WTC11 (cell line): ENCODE data around the gene USP34. TPM values are rescaled to one million over a fixed set of nuclear protein-coding genes. Genes with fewer than 3 reads are reported as not detected.
A peak's percentile ranks its signal among the peaks of the same experiment; 100 is the strongest.

Experiments
- ATAC-seq: fragments of 200-7000 bp; cut with Tn5 transposase; 2 replicates; pipeline ENCODE4 v1.10.0; 2021; ENCODE audit warnings: mild to moderate bottlenecking, moderate library complexity
- CTCF ChIA-PET: fragments of 300-600 bp; sonication (Branson Sonifier 250); formaldehyde crosslinking; loops from one replicate; lab custom pipeline; 2021; ENCODE audit warnings: antibody characterized with exemption; lab: Charles Lee
- POLR2A ChIA-PET: fragments of 350-600 bp; sonication (Branson Sonifier 250); formaldehyde crosslinking; loops from one replicate; lab custom pipeline; 2021; ENCODE audit warnings: antibody characterized with exemption; lab: Charles Lee
- DNase-seq: peaks from one replicate; pipeline ENCODE4 v3.0.0; 2021; ENCODE audit warnings: low spot score
- H3K27ac Mint-ChIP-seq: 2 replicates; pipeline ENCODE4 v1.8.0; 2021; ENCODE audit warnings: mixed read lengths
- H3K27me3 Mint-ChIP-seq: 2 replicates; pipeline ENCODE4 v1.8.0; 2021; ENCODE audit warnings: low read depth, mild to moderate bottlenecking, moderate library complexity, mixed read lengths
- H3K36me3 Mint-ChIP-seq: 2 replicates; pipeline ENCODE4 v1.8.0; 2021; ENCODE audit warnings: mixed read lengths
- H3K4me1 Mint-ChIP-seq: 2 replicates; pipeline ENCODE4 v1.8.0; 2022; ENCODE audit warnings: mixed read lengths
- H3K4me3 Mint-ChIP-seq: 2 replicates; pipeline ENCODE4 v1.8.0; 2021; ENCODE audit warnings: mild to moderate bottlenecking, moderate library complexity, mixed read lengths
- H3K9me3 Mint-ChIP-seq: 2 replicates; pipeline ENCODE4 v1.8.0; 2021; ENCODE audit warnings: mixed read lengths
- ELF4 ChIP-seq: sonication (generic); formaldehyde crosslinking; IDR thresholded peaks from 2 replicates; pipeline ENCODE4 v1.8.1; 2022; ENCODE audit warnings: low read depth, mild to moderate bottlenecking, moderate library complexity, missing genetic modification reagents
- EMX1 ChIP-seq: fragments of 250-450 bp; sonication (Bioruptor Pico); IDR thresholded peaks from 2 replicates; pipeline ENCODE4 v1.8.0; 2021; ENCODE audit warnings: mild to moderate bottlenecking
- GTF2I ChIP-seq: fragments of 250-450 bp; sonication (Bioruptor Pico); conservative IDR thresholded peaks from 2 replicates; pipeline ENCODE4 v1.4.0; 2021; ENCODE audit warnings: mild to moderate bottlenecking
- IRF2 ChIP-seq: sonication (generic); formaldehyde crosslinking; IDR thresholded peaks from 2 replicates; pipeline ENCODE4 v1.8.0; 2022; ENCODE audit warnings: low read depth, missing genetic modification reagents, borderline replicate concordance
- JAZF1 ChIP-seq: fragments of 250-450 bp; sonication (Bioruptor Pico); IDR thresholded peaks from 2 replicates; pipeline ENCODE4 v1.9.0; 2021; ENCODE audit warnings: moderate library complexity, mild to moderate bottlenecking, inconsistent platforms
- JUN ChIP-seq: sonication (generic); formaldehyde crosslinking; IDR thresholded peaks from 2 replicates; pipeline ENCODE4 v1.8.0; 2023; ENCODE audit warnings: mild to moderate bottlenecking, missing genetic modification reagents
- OVOL2 ChIP-seq: fragments of 250-450 bp; sonication (Bioruptor Pico); IDR thresholded peaks from 2 replicates; pipeline ENCODE4 v1.9.0; 2021; ENCODE audit warnings: mild to moderate bottlenecking, borderline replicate concordance
- TP53 ChIP-seq: sonication (generic); formaldehyde crosslinking; IDR thresholded peaks from 2 replicates; pipeline ENCODE4 v1.8.1; 2023; ENCODE audit warnings: mild to moderate bottlenecking, missing genetic modification reagents
- ZNF121 ChIP-seq: sonication (generic); formaldehyde crosslinking; IDR thresholded peaks from 2 replicates; pipeline ENCODE4 v1.8.0; 2023; ENCODE audit warnings: missing genetic modification reagents
- ZNF138 ChIP-seq: sonication (generic); formaldehyde crosslinking; conservative IDR thresholded peaks from 2 replicates; pipeline ENCODE4 v1.8.1; 2022; ENCODE audit warnings: mild to moderate bottlenecking, moderate library complexity, missing genetic modification reagents
- ZNF396 ChIP-seq: fragments of 250-450 bp; sonication (Bioruptor Pico); IDR thresholded peaks from 2 replicates; pipeline ENCODE4 v1.8.0; 2021; ENCODE audit warnings: mild to moderate bottlenecking, moderate library complexity, borderline replicate concordance
- ZNF671 ChIP-seq: fragments of 250-450 bp; sonication (Bioruptor Pico); IDR thresholded peaks from 2 replicates; pipeline ENCODE4 v1.8.0; 2021; ENCODE audit warnings: mild to moderate bottlenecking
- total RNA-seq: library from RNA; stranded (reverse); gene quantifications from 3 replicates; pipeline ENCODE4 v1.2.3, GENCODE V29; 2021
- TF ChIP-seq, protein P1 (sequence below): sonication (generic); formaldehyde crosslinking; conservative IDR thresholded peaks from 2 replicates; pipeline ENCODE4 v1.8.1; 2023; ENCODE audit warnings: mild to moderate bottlenecking, low read depth, missing genetic modification reagents, moderate library complexity
- TF ChIP-seq, protein P2 (sequence below): sonication (generic); formaldehyde crosslinking; IDR thresholded peaks from 2 replicates; pipeline ENCODE4 v1.8.0; 2023; ENCODE audit warnings: missing genetic modification reagents, mild to moderate bottlenecking, borderline replicate concordance
- TF ChIP-seq, protein P3 (sequence below): fragments of 250-450 bp; sonication (Bioruptor Pico); IDR thresholded peaks from 2 replicates; pipeline ENCODE4 v1.9.0; 2021; ENCODE audit warnings: moderate library complexity, mild to moderate bottlenecking, inconsistent platforms, borderline replicate concordance
- TF ChIP-seq, protein P4 (sequence below): sonication (generic); formaldehyde crosslinking; IDR thresholded peaks from 2 replicates; pipeline ENCODE4 v1.8.1; 2023; ENCODE audit warnings: mild to moderate bottlenecking, moderate library complexity, missing genetic modification reagents
- TF ChIP-seq, protein P5 (sequence below): sonication (generic); formaldehyde crosslinking; IDR thresholded peaks from 2 replicates; pipeline ENCODE4 v1.8.1; 2022; ENCODE audit warnings: low read depth, missing genetic modification reagents, borderline replicate concordance
- TF ChIP-seq, protein P6 (sequence below): fragments of 200-600 bp; IDR thresholded peaks from 2 replicates; pipeline ENCODE4 v1.8.0; 2022; ENCODE audit warnings: antibody characterized with exemption
- TF ChIP-seq, protein P7 (sequence below): sonication (generic); formaldehyde crosslinking; IDR thresholded peaks from 2 replicates; pipeline ENCODE4 v1.8.0; 2023; ENCODE audit warnings: missing genetic modification reagents
- TF ChIP-seq, protein P8 (sequence below): sonication (generic); formaldehyde crosslinking; IDR thresholded peaks from 2 replicates; pipeline ENCODE4 v1.8.1; 2022; ENCODE audit warnings: mild to moderate bottlenecking, moderate library complexity, missing genetic modification reagents

The USP34 gene
- total RNA-seq, 1 experiment from 2014 or later: 92.3 TPM

DNA sequence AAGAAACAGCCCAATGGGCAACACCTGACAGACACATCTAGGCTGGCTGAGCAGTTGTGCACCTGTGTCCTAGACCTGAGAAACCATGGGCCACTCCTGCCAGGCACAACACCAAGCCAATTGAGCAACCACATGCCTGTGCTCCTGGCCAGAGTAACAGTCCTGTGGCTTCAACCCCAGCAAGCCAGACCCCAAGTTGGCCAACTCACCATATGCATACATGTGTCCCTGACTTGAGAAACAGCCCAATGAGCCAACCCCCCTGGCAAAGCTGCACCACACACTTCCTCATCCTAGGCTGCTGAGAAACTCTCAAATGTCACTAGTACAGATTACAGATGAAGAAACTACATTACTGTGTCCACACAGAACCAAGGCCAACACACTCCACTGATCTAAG is 36.6 kb downstream of the USP34 start:
- Mint-ChIP-seq H3K27ac (peak overlapping the region; percentile 48; the same call in 1 of the 2 replicates), H3K4me3 (no peak overlapping the region), H3K4me1 (peaks cover 44% of the 10 kb centered on the region), H3K27me3 (no peaks in the 10 kb centered on the region), H3K36me3 (peaks cover 11% of the 10 kb centered on the region; the same call in 1 of the 2 replicates), H3K9me3 (peaks cover 10% of the 10 kb centered on the region)
- ATAC-seq: no peak; the same call in 1 of the 2 replicates
- no peak for DNase-seq
- ChIA-PET POLR2A (no interaction called here), CTCF (interaction anchor here (0.6 to 2.6 kb wide), 4 partner anchors 8 to 223 kb away, joined by 3 to 11 read pairs (median 4); no protein-coding TSS in a partner anchor)
- TF ChIP-seq ZNF121 (CRISPR knock-in tag): peak; percentile 27; the same call in 1 of the 2 replicates
- TF ChIP-seq IRF2 (CRISPR knock-in tag): no peak

DNA sequence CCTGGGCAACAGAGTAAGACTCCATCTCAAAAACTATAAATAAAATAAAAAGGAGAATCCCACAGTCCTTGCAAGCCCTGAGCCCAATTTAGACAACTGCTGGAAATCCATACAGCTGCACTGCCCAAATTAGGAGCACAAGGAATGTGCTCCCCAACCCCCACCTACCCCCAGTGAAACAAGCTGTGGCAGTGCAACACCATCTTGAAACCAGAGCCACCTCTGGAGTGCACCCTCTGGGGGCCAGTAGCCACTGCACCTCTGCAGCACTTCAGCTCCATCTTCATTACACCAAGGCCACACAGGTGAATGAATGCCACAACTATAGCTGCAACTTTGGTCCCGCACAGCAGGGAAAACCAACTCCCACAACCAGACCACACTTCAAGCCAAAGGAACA is 37.3 kb downstream of the USP34 start:
- Mint-ChIP-seq H3K27ac (no peak overlapping the region), H3K9me3 (peaks cover 10% of the 10 kb centered on the region)
- peak; percentile 75 for ATAC-seq

More for the DNA sequence above, 37.3 kb downstream of the USP34 start:
- ChIA-PET POLR2A (no interaction called here), CTCF (interaction anchor here (0.6 to 1.2 kb wide), 3 partner anchors 9 to 224 kb away, joined by 3 to 4 read pairs (median 3); no protein-coding TSS in a partner anchor)
- peaks cover 39% of the 10 kb centered on the region for H3K4me1 Mint-ChIP-seq
- no peak for TF ChIP-seq JAZF1 (CRISPR knock-in tag)
- no peak for TF ChIP-seq ELF4
- TF ChIP-seq, protein P1, sequence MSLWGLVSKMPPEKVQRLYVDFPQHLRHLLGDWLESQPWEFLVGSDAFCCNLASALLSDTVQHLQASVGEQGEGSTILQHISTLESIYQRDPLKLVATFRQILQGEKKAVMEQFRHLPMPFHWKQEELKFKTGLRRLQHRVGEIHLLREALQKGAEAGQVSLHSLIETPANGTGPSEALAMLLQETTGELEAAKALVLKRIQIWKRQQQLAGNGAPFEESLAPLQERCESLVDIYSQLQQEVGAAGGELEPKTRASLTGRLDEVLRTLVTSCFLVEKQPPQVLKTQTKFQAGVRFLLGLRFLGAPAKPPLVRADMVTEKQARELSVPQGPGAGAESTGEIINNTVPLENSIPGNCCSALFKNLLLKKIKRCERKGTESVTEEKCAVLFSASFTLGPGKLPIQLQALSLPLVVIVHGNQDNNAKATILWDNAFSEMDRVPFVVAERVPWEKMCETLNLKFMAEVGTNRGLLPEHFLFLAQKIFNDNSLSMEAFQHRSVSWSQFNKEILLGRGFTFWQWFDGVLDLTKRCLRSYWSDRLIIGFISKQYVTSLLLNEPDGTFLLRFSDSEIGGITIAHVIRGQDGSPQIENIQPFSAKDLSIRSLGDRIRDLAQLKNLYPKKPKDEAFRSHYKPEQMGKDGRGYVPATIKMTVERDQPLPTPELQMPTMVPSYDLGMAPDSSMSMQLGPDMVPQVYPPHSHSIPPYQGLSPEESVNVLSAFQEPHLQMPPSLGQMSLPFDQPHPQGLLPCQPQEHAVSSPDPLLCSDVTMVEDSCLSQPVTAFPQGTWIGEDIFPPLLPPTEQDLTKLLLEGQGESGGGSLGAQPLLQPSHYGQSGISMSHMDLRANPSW: no peak
- TF ChIP-seq, protein P2, sequence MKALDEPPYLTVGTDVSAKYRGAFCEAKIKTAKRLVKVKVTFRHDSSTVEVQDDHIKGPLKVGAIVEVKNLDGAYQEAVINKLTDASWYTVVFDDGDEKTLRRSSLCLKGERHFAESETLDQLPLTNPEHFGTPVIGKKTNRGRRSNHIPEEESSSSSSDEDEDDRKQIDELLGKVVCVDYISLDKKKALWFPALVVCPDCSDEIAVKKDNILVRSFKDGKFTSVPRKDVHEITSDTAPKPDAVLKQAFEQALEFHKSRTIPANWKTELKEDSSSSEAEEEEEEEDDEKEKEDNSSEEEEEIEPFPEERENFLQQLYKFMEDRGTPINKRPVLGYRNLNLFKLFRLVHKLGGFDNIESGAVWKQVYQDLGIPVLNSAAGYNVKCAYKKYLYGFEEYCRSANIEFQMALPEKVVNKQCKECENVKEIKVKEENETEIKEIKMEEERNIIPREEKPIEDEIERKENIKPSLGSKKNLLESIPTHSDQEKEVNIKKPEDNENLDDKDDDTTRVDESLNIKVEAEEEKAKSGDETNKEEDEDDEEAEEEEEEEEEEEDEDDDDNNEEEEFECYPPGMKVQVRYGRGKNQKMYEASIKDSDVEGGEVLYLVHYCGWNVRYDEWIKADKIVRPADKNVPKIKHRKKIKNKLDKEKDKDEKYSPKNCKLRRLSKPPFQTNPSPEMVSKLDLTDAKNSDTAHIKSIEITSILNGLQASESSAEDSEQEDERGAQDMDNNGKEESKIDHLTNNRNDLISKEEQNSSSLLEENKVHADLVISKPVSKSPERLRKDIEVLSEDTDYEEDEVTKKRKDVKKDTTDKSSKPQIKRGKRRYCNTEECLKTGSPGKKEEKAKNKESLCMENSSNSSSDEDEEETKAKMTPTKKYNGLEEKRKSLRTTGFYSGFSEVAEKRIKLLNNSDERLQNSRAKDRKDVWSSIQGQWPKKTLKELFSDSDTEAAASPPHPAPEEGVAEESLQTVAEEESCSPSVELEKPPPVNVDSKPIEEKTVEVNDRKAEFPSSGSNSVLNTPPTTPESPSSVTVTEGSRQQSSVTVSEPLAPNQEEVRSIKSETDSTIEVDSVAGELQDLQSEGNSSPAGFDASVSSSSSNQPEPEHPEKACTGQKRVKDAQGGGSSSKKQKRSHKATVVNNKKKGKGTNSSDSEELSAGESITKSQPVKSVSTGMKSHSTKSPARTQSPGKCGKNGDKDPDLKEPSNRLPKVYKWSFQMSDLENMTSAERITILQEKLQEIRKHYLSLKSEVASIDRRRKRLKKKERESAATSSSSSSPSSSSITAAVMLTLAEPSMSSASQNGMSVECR (CRISPR knock-in tag): no peak
- TF ChIP-seq ZNF396: no peak
- TF ChIP-seq ZNF671 (CRISPR knock-in tag): no peak
- TF ChIP-seq, protein P3, sequence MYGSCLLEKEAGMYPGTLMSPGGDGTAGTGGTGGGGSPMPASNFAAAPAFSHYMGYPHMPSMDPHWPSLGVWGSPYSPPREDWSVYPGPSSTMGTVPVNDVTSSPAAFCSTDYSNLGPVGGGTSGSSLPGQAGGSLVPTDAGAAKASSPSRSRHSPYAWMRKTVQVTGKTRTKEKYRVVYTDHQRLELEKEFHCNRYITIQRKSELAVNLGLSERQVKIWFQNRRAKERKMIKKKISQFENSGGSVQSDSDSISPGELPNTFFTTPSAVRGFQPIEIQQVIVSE (CRISPR knock-in tag): no peak
- TF ChIP-seq GTF2I (CRISPR knock-in tag): no peak
- TF ChIP-seq, protein P4, sequence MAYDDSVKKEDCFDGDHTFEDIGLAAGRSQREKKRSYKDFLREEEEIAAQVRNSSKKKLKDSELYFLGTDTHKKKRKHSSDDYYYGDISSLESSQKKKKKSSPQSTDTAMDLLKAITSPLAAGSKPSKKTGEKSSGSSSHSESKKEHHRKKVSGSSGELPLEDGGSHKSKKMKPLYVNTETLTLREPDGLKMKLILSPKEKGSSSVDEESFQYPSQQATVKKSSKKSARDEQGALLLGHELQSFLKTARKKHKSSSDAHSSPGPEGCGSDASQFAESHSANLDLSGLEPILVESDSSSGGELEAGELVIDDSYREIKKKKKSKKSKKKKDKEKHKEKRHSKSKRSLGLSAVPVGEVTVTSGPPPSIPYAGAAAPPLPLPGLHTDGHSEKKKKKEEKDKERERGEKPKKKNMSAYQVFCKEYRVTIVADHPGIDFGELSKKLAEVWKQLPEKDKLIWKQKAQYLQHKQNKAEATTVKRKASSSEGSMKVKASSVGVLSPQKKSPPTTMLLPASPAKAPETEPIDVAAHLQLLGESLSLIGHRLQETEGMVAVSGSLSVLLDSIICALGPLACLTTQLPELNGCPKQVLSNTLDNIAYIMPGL (CRISPR knock-in tag): no peak
- TF ChIP-seq, protein P5, sequence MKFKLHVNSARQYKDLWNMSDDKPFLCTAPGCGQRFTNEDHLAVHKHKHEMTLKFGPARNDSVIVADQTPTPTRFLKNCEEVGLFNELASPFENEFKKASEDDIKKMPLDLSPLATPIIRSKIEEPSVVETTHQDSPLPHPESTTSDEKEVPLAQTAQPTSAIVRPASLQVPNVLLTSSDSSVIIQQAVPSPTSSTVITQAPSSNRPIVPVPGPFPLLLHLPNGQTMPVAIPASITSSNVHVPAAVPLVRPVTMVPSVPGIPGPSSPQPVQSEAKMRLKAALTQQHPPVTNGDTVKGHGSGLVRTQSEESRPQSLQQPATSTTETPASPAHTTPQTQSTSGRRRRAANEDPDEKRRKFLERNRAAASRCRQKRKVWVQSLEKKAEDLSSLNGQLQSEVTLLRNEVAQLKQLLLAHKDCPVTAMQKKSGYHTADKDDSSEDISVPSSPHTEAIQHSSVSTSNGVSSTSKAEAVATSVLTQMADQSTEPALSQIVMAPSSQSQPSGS: no peak
- TF ChIP-seq, protein P6, sequence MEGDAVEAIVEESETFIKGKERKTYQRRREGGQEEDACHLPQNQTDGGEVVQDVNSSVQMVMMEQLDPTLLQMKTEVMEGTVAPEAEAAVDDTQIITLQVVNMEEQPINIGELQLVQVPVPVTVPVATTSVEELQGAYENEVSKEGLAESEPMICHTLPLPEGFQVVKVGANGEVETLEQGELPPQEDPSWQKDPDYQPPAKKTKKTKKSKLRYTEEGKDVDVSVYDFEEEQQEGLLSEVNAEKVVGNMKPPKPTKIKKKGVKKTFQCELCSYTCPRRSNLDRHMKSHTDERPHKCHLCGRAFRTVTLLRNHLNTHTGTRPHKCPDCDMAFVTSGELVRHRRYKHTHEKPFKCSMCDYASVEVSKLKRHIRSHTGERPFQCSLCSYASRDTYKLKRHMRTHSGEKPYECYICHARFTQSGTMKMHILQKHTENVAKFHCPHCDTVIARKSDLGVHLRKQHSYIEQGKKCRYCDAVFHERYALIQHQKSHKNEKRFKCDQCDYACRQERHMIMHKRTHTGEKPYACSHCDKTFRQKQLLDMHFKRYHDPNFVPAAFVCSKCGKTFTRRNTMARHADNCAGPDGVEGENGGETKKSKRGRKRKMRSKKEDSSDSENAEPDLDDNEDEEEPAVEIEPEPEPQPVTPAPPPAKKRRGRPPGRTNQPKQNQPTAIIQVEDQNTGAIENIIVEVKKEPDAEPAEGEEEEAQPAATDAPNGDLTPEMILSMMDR: no peak
- TF ChIP-seq ZNF138 (CRISPR knock-in tag): no peak
- TF ChIP-seq EMX1 (CRISPR knock-in tag): no peak
- TF ChIP-seq JUN (CRISPR knock-in tag): no peak
- TF ChIP-seq TP53 (CRISPR knock-in tag): no peak
- TF ChIP-seq OVOL2 (CRISPR knock-in tag): no peak
- TF ChIP-seq, protein P7, sequence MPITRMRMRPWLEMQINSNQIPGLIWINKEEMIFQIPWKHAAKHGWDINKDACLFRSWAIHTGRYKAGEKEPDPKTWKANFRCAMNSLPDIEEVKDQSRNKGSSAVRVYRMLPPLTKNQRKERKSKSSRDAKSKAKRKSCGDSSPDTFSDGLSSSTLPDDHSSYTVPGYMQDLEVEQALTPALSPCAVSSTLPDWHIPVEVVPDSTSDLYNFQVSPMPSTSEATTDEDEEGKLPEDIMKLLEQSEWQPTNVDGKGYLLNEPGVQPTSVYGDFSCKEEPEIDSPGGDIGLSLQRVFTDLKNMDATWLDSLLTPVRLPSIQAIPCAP (CRISPR knock-in tag): no peak
- TF ChIP-seq, protein P8, sequence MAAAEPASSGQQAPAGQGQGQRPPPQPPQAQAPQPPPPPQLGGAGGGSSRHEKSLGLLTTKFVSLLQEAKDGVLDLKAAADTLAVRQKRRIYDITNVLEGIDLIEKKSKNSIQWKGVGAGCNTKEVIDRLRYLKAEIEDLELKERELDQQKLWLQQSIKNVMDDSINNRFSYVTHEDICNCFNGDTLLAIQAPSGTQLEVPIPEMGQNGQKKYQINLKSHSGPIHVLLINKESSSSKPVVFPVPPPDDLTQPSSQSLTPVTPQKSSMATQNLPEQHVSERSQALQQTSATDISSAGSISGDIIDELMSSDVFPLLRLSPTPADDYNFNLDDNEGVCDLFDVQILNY: no peak
- no peak for DNase-seq
- peaks cover 9% of the 10 kb centered on the region; the same call in 1 of the 2 replicates for H3K36me3 Mint-ChIP-seq
- H3K4me3 Mint-ChIP-seq: no peak overlapping the region
- no peaks in the 10 kb centered on the region for H3K27me3 Mint-ChIP-seq
